Trophoblast cell (in vitro differentiated cells and primary cell): ENCODE measurements around the gene CDC45.

Experiments
- DNase-seq, 2 donors: peaks; one replicate each; pipeline ENCODE4 v3.0.0-alpha.2; 2016
- H2AFZ ChIP-seq: 2 replicates; pipeline ENCODE4 v1.6.1; 2013; ENCODE audit warnings: low read length, moderate library complexity, mild to moderate bottlenecking; ENCODE audit not compliant: insufficient read depth, poor library complexity
- H2AK5ac ChIP-seq: 2 replicates; pipeline ENCODE4 v1.6.1; 2013; ENCODE audit warnings: mild to moderate bottlenecking, low read length
- H2BK120ac ChIP-seq: 2 replicates; pipeline ENCODE4 v1.6.1; 2013; ENCODE audit warnings: low read length, mild to moderate bottlenecking, moderate library complexity; ENCODE audit not compliant: insufficient read depth, poor library complexity
- H2BK12ac ChIP-seq: 2 replicates; pipeline ENCODE4 v1.6.1; 2013; ENCODE audit warnings: mild to moderate bottlenecking, low read length, moderate library complexity
- H2BK5ac ChIP-seq: 2 replicates; pipeline ENCODE4 v1.6.1; 2013; ENCODE audit warnings: low read length, low read depth, moderate library complexity, mild to moderate bottlenecking; ENCODE audit not compliant: poor library complexity
- H3K14ac ChIP-seq: 2 replicates; pipeline ENCODE4 v1.6.1; 2013; ENCODE audit warnings: mild to moderate bottlenecking, low read length
- H3K18ac ChIP-seq: 2 replicates; pipeline ENCODE4 v1.6.1; 2013; ENCODE audit warnings: mild to moderate bottlenecking, low read length
- H3K23ac ChIP-seq: 2 replicates; pipeline ENCODE4 v1.6.1; 2013; ENCODE audit warnings: low read length
- H3K27ac ChIP-seq: 2 replicates; pipeline ENCODE4 v1.5.1; 2013; ENCODE audit warnings: low read depth, mild to moderate bottlenecking, inconsistent platforms, low read length, moderate library complexity
- H3K27me3 ChIP-seq: 2 replicates; pipeline ENCODE4 v1.6.1; 2013; ENCODE audit warnings: inconsistent platforms, mild to moderate bottlenecking, low read length, moderate library complexity; ENCODE audit not compliant: insufficient read depth
- H3K36me3 ChIP-seq, 2 experiments: 1 replicate in 1 of 2; 2 replicates in 1 of 2; pipeline ENCODE4 v1.6.1; 2013; ENCODE audit warnings: low read length in 2 of 2, mild to moderate bottlenecking in 2 of 2, moderate library complexity in 1 of 2; ENCODE audit not compliant: insufficient read depth in 2 of 2, control insufficient read depth in 1 of 2
- H3K4ac ChIP-seq: 2 replicates; pipeline ENCODE4 v1.6.1; 2013; ENCODE audit warnings: low read depth, mild to moderate bottlenecking, low read length, moderate library complexity
- H3K4me1 ChIP-seq, 2 experiments: 1 replicate in 1 of 2; 2 replicates in 1 of 2; pipeline ENCODE4 v1.6.1; 2013; ENCODE audit warnings: low read length in 2 of 2, mild to moderate bottlenecking in 2 of 2, moderate library complexity in 1 of 2; ENCODE audit not compliant: insufficient read depth in 2 of 2, control insufficient read depth in 1 of 2
- H3K4me2 ChIP-seq: 2 replicates; pipeline ENCODE4 v1.6.1; 2013; ENCODE audit warnings: inconsistent platforms, mild to moderate bottlenecking, low read length, moderate library complexity
- H3K4me3 ChIP-seq: 2 replicates; pipeline ENCODE4 v1.5.1; 2013; ENCODE audit warnings: mild to moderate bottlenecking, low read depth, low read length, inconsistent platforms
- H3K79me1 ChIP-seq: one replicate; pipeline ENCODE4 v1.6.1; 2013; ENCODE audit warnings: low read length
- H3K79me2 ChIP-seq: 2 replicates; pipeline ENCODE4 v1.6.1; 2013; ENCODE audit warnings: low read length, mild to moderate bottlenecking; ENCODE audit not compliant: control insufficient read depth, insufficient read depth, poor library complexity
- H3K9ac ChIP-seq: 2 replicates; pipeline ENCODE4 v1.6.1; 2013; ENCODE audit warnings: mild to moderate bottlenecking, low read length
- H3K9me3 ChIP-seq: 2 replicates; pipeline ENCODE4 v1.6.1; 2013; ENCODE audit warnings: low read depth, mild to moderate bottlenecking, control low read depth, inconsistent platforms, low read length; ENCODE audit not compliant: insufficient read depth
- H4K12ac ChIP-seq: 2 replicates; pipeline ENCODE4 v1.6.1; 2013; ENCODE audit warnings: low read depth, mild to moderate bottlenecking, low read length, moderate library complexity
- H4K8ac ChIP-seq: 2 replicates; pipeline ENCODE4 v1.6.1; 2013; ENCODE audit warnings: low read depth, mild to moderate bottlenecking, low read length, moderate library complexity
- H4K91ac ChIP-seq: one replicate; pipeline ENCODE4 v1.6.1; 2013; ENCODE audit warnings: low read depth, mild to moderate bottlenecking, low read length, moderate library complexity
- WGBS: extraction: QIAGEN DNeasy Blood & Tissue Kit; methylation state at CpG from one replicate; pipeline ENCODE4 v1.1.7; 2013; ENCODE audit warnings: missing lambda C conversion rate; ENCODE audit not compliant: insufficient read length, insufficient coverage; ENCODE audit errors: extremely low coverage; 5-methylcytosine and 5-hydroxymethylcytosine counted together

CDC45 gene

DNA sequence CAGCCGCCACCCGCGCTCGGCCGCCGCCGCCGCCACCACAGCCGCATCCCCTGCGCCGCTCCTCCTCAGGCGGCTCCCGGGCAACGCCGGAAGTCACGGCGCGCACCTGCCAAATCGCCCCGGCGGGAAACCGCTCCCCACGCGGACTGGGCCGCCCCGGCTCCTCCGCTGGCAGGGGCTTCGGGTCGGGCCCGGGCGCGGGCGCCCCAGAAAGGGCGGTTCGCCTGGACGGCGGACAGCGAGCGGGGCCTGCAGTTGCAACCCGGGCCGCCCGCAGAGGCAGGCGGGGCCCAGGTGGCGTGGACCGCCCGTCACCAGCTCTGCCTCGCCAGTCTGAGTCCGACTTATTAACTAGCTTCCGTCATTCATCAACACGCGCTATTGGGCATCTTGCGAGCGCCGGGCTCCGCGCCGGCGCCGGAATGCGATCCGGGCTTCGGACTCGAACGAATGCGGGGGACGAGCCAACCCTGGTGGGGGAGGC is 48.0 kb upstream of the CDC45 start, which contains the start of gene HIRA:
Gene HIRA, minus strand, starts transcription at position 85 of the 484 bp plus-strand sequence. CDS start 257 bp downstream, outside the sequence.
- peak within 1 kb of the TSS; percentile 97 for H4K8ac ChIP-seq
- no peak within 1 kb of the TSS for H3K23ac ChIP-seq
- peak within 1 kb of the TSS; percentile 67 for H2BK120ac ChIP-seq
- peak within 1 kb of the TSS; percentile 87 for H3K4me3 ChIP-seq
- peak within 1 kb of the TSS; percentile 89 for H4K91ac ChIP-seq
- peak within 1 kb of the TSS; percentile 89 for H4K12ac ChIP-seq
- H3K4ac ChIP-seq: peak within 1 kb of the TSS; percentile 100
- H3K27me3 ChIP-seq: no peaks in the 10 kb centered on the region
- H3K18ac ChIP-seq: peak within 1 kb of the TSS; percentile 88
- H3K4me2 ChIP-seq: peak within 1 kb of the TSS; percentile 94
- H3K14ac ChIP-seq: peak within 1 kb of the TSS; percentile 93
- H3K9ac ChIP-seq: peak within 1 kb of the TSS; percentile 92
- peaks cover 12% of the 10 kb centered on the region for H3K79me1 ChIP-seq
- WGBS: no CpG with 5 or more reads among the region's 66 CpGs
- H3K36me3 ChIP-seq: peaks cover 9 to 14% of the 10 kb centered on the region in 2 experiments
- H3K4me1 ChIP-seq: peaks cover 7 to 12% of the 10 kb centered on the region in 2 experiments
- peak within 1 kb of the TSS; percentile 53 for H2BK5ac ChIP-seq
- H3K79me2 ChIP-seq: peaks cover 16% of the 10 kb centered on the region
- H3K9me3 ChIP-seq: no peaks in the 10 kb centered on the region
- peak within 1 kb of the TSS; percentile 88 for H2AFZ ChIP-seq
- peak; percentile 71 to 84 for DNase-seq
- peak within 1 kb of the TSS; percentile 95 for H2AK5ac ChIP-seq
- no peak within 1 kb of the TSS for H2BK12ac ChIP-seq
- peak within 1 kb of the TSS; percentile 73 for H3K27ac ChIP-seq

DNA sequence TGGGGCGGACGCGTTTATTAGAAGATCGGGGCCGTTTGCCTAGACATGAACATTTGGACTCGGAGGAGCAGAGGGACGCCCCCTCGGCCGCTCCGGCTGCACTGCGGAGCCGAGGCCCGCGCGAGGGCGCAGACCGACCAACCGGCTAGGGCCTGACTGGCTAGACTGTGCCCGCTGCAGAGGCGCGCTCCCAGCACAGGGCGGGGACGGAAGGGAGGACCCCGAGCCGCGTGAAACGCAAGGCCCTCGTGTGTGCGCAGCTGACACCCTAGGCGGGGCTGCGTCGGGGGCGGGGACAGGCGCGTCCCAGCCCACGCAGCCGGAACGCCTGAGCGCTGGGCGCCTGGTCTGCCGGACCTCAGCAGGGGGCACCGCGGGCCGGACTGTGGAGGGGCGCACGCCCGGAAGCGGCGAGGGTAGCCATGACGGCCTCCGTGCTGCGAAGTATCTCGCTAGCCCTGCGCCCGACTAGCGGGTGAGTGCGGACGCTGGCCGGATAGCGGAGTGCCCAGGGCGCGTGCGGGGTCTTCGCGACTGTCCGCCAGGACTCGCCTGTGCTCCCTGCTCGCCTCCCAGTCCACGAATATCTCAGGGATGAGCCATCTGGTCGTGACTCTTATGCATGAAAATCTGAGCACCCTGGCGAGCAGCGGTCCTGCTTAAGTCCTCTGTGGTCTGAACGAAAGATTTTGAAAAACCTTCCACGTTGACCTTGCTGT is 47.4 kb upstream of the CDC45 start, which contains the start of gene MRPL40:
Gene MRPL40, plus strand, starts transcription at position 413 of the 719 bp plus-strand sequence. Its CDS starts 10 bp downstream, at position 423.
- H2BK120ac ChIP-seq: peak within 1 kb of the TSS; percentile 67
- H3K9ac ChIP-seq: peak within 1 kb of the TSS; percentile 92
- H2BK12ac ChIP-seq: no peak within 1 kb of the TSS
- peak within 1 kb of the TSS; percentile 57 for H3K4ac ChIP-seq
- H3K4me1 ChIP-seq: peaks cover 7 to 12% of the 10 kb centered on the region in 2 experiments
- no CpG with 5 or more reads among the region's 74 CpGs for WGBS
- peaks cover 15% of the 10 kb centered on the region for H3K79me2 ChIP-seq
- H4K8ac ChIP-seq: peak within 1 kb of the TSS; percentile 97
- peak within 1 kb of the TSS; percentile 73 for H3K27ac ChIP-seq
- H3K79me1 ChIP-seq: peaks cover 12% of the 10 kb centered on the region
- H4K12ac ChIP-seq: peak within 1 kb of the TSS; percentile 72
- peak within 1 kb of the TSS; percentile 94 for H3K4me2 ChIP-seq
- peak; percentile 88 to 94 for DNase-seq
- peak within 1 kb of the TSS; percentile 93 for H3K14ac ChIP-seq
- H2AFZ ChIP-seq: peak within 1 kb of the TSS; percentile 77
- H4K91ac ChIP-seq: peak within 1 kb of the TSS; percentile 89
- H3K9me3 ChIP-seq: no peaks in the 10 kb centered on the region
- H3K23ac ChIP-seq: no peak within 1 kb of the TSS
- no peaks in the 10 kb centered on the region for H3K27me3 ChIP-seq
- peak within 1 kb of the TSS; percentile 87 for H3K4me3 ChIP-seq
- peak within 1 kb of the TSS; percentile 10 for H2AK5ac ChIP-seq
- peak within 1 kb of the TSS; percentile 53 for H2BK5ac ChIP-seq
- peak within 1 kb of the TSS; percentile 87 for H3K18ac ChIP-seq
- peaks cover 9 to 16% of the 10 kb centered on the region in 2 experiments for H3K36me3 ChIP-seq

DNA sequence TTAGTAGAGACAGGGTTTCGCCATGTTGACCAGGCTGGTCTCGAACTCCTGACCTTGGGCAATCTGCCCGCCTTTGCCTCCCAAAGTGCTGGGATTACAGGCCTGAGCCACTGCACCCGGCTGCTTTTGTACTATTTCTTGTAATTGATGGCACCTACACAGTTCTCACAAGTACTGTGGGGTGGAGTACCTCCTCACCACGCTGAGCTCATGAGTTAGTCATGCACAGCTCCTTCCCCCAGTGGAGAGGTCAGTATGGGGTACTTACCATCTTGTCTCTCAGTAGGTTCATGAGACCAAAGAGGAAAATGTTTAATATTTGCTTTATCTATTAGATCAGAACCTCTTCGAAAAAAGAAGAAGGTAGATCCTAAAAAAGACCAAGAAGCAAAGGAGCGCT is 45.3 kb upstream of the CDC45 start:
- Histone ChIP-seq H3K14ac (no peak overlapping the region), H3K4me3 (no peak overlapping the region), H2BK5ac (no peak overlapping the region), H3K4ac (no peak overlapping the region), H3K79me2 (peaks cover 15% of the 10 kb centered on the region), H3K4me1 (peaks cover 7 to 12% of the 10 kb centered on the region in 2 experiments), H3K4me2 (no peak overlapping the region), H2AK5ac (no peak overlapping the region), H2AFZ (no peak overlapping the region), H3K36me3 (peaks cover 9 to 16% of the 10 kb centered on the region in 2 experiments), H4K91ac (no peak overlapping the region), H3K18ac (no peak overlapping the region), H3K27me3 (no peaks in the 10 kb centered on the region), H4K8ac (no peak overlapping the region), H3K79me1 (peaks cover 12% of the 10 kb centered on the region), H2BK12ac (no peak overlapping the region), H3K23ac (no peak overlapping the region), H3K27ac (no peak overlapping the region), H3K9ac (no peak overlapping the region), H4K12ac (no peak overlapping the region), H3K9me3 (no peaks in the 10 kb centered on the region), H2BK120ac (no peak overlapping the region)
- no peak for DNase-seq
- WGBS: no CpG with 5 or more reads among the region's 7 CpGs

DNA sequence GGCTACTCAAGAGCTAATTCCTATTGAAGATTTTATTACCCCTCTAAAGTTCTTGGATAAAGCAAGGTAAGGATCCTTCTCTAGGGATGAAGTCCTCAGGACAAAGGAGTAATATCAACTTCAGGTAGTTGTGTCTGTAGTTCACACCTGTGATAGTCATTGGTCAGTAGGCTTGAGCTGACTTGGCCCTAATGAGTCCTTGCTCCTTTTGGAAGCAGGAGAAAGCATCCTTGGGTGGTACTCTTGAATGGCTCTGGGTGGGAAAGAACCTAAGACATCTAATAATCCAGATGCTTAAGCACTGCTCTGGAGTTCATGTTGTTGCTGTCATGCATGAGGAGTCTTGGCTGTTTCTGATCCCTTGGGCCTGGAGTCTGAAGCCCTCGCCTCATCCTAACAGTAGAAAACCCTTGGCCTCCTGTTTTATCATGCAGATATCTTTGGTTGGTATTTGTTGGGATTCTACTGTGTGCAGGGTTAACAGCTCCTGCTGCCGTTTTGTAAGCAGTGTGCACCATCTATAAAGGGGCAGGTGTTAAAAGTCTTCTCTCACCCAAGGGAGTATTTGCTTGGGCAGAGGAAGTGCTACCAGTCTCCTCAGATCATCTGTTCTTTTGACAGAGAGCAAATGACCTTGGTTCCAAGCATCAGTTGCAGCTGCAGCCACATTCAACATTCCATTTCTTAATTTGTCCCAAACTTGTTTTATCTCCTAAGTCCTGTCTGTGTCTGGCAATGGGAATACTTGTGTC is 44.7 kb upstream of the CDC45 start:
- H3K4ac ChIP-seq: no peak overlapping the region
- no peak overlapping the region for H3K14ac ChIP-seq
- no peak overlapping the region for H3K9ac ChIP-seq
- H3K4me3 ChIP-seq: no peak overlapping the region
- H3K18ac ChIP-seq: no peak overlapping the region
- H3K4me2 ChIP-seq: no peak overlapping the region
- H4K91ac ChIP-seq: no peak overlapping the region
- H3K79me2 ChIP-seq: peaks cover 15% of the 10 kb centered on the region
- H3K27me3 ChIP-seq: no peaks in the 10 kb centered on the region
- H3K4me1 ChIP-seq: peaks cover 7 to 12% of the 10 kb centered on the region in 2 experiments
- H4K12ac ChIP-seq: no peak overlapping the region
- no peak overlapping the region for H2BK5ac ChIP-seq
- H4K8ac ChIP-seq: no peak overlapping the region
- no peak for DNase-seq
- H3K23ac ChIP-seq: no peak overlapping the region
- H2BK12ac ChIP-seq: no peak overlapping the region
- peaks cover 9 to 16% of the 10 kb centered on the region in 2 experiments for H3K36me3 ChIP-seq
- no peaks in the 10 kb centered on the region for H3K9me3 ChIP-seq
- H3K79me1 ChIP-seq: peaks cover 12% of the 10 kb centered on the region
- no peak overlapping the region for H2AK5ac ChIP-seq
- H2BK120ac ChIP-seq: no peak overlapping the region
- H2AFZ ChIP-seq: no peak overlapping the region
- no peak overlapping the region for H3K27ac ChIP-seq
- WGBS: no CpG with 5 or more reads among the region's 2 CpGs
